Stimulated activated CD8-positive, alpha-beta memory T cell treated with anti-CD3 and anti-CD28 coated beads, Interleukin-15, amount 100 ng/mL, for 4 hours (primary cell): ENCODE results near the gene PBRM1.
"Not testable (repeated sequence)": the region's sequence is repeated elsewhere in the genome, so short reads cannot be mapped to it uniquely, and the experiment has no call there.

Experiments
- DNase-seq, 2 donors: peaks; one replicate each; pipeline ENCODE4 v3.0.0-alpha.2; 2020; ENCODE audit warnings: low read depth in 2 of 2

Gene PBRM1

DNA sequence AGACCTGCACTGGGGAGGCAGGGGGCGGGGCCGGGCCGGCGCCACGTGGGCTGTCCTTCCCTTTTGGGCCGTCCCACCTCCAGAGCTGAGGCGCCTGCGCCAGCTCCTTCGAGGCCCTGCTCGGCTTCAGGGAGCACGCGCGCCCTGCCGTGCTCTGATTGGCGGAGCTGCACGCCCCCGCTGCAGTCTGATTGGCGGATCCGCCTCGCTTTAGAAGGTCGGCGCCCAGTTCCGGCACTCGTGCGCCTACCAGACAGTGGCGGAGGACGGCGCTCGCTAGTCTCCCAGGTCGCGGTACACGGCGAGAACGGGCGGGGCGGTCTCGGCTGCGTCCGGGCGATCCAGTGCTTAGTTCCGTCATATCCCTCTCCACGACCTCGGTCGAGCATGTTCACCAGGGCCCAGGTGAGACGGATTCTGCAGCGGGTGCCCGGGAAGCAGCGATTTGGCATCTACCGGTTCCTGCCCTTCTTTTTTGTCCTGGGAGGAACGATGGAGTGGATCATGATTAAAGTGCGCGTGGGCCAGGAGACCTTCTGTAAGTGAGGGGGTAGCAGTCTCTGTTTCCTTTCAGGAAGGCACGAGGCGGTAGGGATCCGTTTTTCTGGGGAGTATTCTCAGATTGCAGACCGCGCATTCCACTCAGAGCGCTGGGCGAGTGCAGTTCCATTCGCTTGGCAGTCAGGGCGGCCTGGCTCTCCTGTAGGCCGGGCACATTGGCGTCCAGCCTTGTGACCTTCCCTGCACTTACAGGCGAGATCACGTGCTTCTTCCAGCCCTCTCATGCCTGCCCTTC lies 149.1 kb downstream of the PBRM1 start, which contains the start of gene UQCC5:
Gene UQCC5 (plus strand): TSS at position 237 of the 796 bp plus-strand sequence. CDS start 151 bp downstream, at position 388.
- peak; percentile 95 to 96 for DNase-seq

- DNase-seq: no peak
These were observed 149.7 kb downstream of the PBRM1 start for GRCh38 chr3:52536112-52536368.

GRCh38 chr3:52535411-52536111 lies 150.2 kb downstream of the PBRM1 start:
- DNase-seq: no peak

DNA sequence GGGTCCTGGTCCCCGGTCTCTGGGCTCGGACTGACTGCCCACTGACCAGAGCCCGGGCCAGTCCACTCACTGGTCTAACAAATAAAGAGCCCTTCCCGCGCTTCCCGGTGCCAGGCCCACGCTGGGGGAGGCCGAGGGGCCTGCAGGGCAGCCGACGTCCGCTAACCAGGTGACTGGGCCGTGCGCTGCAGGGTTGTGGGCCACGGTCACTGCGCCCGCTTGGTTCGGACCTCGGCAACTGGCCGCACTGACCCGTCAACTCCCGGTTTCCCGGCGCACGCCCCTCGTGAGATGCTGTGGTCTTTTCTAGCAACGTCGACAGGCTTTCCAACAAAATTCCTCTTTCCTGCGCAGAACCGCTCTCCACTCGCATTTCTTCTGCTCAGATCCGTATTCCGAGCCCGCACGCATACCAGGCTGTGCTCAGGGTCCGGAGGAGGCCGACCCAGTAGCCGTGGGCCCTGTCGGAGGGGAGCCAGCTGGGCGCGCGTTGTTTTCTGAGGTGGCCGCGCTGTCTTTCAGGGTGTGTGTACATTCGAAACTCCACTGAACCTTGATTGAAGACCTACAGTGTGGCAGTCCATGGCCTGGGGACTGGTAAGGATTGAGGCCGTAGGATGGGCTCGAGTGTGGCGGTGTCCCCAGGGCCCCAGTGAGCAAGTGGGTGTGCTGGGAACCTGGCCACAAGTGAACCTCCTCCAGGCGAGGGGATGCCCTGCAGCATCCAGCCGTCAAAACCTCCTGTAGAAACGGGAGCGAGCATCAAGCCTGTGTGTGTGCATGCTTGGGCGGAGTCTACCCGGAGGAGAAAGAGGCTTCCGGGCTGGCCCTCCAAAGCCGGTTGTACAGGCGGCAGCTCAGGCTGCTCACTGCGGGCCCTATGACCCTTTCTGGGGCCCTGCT lies 151.2 kb downstream of the PBRM1 start:
- no peak for DNase-seq

GRCh38 chr3:52533623-52534280 lies 152.0 kb downstream of the PBRM1 start, which contains the start of gene NT5DC2:
NT5DC2 (minus strand) TSS chr3:52533857; CDS start chr3:52533737, 120 bp downstream.
- DNase-seq: peak in 1 of 2 donors; percentile 51

DNA sequence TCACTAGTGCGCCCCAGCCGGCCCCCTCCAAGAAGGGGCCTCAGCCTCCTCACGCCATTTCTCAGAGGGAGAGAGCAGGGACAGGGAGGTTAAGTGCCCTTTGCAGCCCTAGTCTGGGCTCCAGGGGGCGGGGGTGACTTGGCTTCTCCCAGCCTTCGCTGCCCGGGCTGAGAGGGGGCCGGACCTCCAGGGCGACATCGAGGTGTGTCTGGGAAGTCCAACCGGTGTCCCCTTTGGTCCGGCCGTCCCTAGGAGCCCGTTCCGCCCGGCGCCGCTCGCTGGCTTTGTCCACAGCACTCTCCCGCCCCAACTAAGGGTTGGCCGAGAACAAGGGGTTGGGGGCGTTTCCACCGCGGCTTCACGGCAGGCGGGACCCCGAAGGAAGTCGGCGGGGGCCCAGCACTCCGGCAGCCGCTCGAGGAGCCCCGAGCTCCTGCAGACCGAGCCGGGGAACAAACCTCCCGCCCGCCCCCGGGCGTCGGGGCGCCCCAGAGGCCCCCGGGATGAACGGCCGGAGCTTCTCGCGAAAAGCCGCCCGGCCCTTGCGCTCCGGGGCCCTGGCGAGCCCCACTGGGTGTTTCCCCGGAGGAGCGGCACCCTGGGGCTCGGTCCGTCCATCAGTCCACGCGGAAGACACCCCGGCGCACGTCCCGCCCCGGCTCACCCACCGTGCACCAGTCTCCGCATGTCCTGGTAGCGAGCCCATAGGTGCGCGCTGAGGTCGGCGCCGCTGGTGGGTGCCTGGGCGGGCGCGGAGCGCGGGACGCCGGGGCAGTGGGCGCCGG lies 152.7 kb downstream of the PBRM1 start:
- no peak for DNase-seq

GRCh38 chr3:52532517-52532837 lies 153.2 kb downstream of the PBRM1 start:
- no peak for DNase-seq

- DNase-seq: no peak
These were observed 153.7 kb downstream of the PBRM1 start for GRCh38 chr3:52531860-52532516.

DNA sequence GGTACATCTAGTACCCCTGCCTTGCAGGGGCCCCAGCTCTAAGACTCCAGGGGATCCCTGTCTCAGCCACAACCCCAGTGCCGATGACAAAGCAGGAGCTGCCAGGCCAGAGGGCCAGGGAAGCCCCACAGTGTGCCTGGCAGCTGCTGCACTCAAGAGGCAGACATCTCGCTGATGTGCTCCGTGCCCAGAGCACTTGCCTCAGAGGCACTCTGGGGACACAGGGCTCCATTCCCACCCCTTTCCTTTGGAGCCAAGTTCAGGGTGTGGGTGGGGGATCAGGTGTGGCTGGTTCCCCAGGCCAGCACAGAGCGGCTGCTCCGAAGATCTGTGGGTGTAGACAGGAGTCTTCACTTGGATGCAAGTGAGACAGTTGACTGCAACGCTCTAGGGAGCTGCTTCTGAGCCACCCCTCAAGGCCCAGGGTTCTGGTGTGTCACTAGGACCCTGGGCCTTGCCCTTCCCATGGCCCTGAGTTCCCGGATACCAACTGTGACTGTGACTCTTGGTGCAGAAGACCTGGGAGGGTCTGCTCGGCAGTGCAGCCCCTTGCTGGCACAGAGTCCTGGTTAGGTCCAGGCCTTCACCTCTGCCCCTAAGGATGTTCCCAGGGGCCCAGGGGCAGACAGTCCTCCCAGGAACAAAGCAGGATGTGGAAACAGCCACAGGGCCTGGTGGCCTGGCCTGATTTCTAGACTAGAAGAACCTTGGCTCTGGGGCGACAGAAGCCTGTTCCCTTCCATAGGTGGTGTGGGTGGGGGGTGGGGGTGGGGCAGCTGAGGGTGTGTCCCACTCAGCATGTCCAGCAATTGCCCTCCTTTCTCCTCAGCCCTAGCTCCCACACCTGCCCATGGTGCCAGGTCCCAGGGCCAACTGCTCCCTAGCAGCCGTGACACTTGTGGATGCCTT lies 154.5 kb downstream of the PBRM1 start:
- no peak for DNase-seq

DNA sequence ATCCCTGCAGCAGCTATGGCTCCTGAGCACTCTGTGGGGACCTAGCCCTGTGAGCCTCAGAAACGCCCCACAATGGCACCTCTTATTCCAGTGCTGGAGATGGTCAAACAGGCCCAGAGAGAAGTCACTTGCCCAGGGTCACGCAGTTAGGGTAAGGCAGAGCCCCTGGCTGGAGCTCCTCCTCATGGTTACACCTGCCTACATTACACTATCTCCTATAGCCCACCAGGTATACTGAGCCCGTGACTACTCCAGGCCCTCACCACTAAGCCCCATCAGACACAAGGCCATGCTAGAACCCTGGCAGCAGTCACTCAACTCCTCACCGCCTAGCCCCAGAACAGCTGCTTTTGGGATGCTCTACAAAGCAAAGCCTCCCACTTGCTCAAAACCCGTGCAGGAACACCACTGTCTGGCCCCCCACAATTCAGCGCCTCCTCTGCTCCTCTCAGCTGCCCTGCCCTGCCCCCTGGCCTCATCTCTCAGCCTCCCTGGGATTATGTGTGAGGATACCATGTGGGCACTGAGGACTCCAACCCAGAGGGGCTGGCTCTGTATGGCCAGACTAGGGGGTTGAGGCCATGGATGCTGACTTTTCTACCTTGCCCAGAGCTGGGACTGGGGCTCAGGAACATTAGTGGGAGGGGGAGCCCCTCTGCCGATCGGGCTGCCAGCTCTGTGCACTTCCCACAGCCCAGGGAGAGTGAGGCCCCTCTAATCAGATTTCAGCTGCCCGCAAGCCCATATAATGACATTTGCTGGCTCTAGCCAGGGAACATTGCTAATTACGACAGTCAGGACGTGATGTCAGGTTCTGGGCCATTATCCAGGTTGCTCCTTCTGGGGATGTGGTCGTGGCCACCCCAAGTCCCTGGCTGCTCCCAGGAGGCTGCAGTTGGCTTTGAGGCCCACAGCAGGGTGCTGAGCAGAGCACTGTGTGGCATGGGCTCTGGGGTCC lies 156.1 kb downstream of the PBRM1 start:
- no peak for DNase-seq

DNA sequence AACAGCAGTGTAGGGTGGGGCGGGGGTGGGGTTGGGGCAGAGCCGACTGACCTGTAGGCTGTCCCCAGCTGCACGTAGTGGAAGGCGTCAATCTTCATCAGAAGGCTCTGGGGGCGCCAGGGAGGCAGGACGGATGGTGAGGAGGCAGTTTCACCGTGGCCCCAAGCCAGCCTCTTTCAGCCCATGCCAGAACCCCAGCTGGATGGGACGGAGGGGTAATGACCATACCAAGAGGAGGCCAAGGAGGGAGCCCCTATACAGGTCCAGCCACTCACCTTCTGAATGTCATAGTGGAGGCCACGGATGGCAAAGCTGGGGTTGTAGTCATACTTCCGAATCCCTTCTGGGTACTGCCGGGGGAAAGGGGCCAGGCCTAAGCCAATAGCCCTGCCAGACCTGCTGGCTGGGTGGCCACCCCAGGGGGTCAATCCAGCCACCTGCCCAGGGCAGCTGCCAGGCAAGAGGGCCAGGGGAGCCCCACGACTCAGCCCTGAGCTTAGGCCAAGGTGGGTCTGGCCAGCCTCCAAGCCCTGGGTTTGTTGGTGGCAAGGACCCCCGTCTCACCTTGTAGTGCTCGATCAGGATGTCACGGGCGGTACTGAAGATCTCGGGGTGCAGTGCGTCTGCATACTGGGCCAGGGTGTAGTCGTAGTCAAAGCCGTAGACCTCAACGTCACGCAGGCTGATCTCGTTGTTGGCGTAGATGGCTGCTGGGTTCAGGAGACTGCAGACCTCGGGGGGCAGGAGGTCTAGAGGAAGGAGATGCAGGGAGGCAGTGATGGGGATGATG lies 156.9 kb downstream of the PBRM1 start:
- DNase-seq: no peak

DNA sequence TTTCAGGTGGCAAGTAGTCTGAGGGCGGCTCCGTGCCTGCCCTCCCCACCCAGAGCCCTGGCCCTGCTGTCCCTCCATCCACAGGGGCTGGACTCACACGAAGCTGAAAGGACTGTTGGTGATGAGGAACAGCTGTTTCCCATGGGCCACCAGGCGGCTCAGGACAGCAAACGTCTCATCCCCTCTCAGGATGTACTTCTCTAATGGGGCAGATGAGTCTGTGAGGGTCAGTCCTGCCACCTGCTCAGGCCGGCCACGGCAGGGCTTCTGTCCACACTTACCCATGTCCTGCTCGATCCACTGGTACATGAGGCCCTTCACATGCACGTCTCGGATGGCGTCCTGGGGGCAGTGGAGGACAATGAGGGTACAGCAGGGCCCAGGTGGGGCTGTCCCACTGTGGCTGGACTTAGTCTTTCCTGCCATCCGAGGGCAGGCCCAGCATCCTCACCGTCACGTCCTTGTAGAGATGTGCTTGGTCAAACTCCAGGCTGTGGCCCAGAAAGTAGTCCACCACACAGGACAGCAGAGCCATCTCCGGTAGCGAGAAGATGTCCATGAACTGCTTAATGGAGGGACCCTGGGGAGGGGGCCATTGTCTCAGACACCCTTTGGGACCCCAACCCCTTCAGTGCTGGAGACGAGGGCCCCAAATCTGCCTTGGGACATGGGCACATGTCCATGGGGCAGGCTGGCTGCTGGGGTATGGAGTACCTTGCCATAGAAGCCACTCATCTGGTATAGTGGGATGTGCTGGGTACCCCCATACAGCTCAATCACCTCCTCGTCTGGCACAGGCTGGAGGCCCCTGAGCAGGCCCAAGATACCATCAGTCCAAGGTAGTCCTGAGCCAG lies 157.8 kb downstream of the PBRM1 start:
- no peak for DNase-seq

DNA sequence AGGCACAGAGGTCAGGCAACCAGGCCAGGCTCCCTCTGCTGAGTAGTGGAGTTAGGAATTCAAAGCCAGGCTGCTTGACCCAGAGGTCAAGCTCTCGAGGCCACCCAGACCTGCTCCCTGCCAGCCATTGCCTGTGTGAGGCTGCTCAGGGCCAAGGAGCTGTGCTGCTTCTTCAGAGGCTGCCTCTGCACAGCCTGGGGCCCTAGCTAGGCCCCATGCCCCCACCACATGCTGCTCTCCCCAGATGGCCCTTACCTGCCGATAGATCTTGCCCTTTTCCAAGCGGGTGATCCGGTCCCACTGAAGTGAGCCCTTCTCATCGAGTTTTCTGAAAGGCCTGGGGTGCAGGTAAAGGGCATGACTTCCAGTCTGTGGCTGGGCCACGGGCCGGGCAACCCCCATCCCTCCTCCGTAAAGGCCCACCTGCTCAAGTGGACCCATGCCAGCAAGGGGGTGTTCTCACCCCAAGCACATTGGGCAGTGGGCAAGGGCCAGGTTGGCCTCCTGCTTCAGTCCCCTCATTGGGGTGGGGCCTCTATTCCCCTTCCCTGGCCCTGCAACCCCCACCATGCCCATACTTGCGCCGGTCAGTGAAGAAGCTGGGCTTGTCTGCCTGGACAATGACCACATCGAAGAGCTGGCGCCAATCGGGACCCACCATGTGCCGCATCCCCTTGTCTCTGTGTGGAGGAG lies 158.5 kb downstream of the PBRM1 start:
- no peak for DNase-seq

DNA sequence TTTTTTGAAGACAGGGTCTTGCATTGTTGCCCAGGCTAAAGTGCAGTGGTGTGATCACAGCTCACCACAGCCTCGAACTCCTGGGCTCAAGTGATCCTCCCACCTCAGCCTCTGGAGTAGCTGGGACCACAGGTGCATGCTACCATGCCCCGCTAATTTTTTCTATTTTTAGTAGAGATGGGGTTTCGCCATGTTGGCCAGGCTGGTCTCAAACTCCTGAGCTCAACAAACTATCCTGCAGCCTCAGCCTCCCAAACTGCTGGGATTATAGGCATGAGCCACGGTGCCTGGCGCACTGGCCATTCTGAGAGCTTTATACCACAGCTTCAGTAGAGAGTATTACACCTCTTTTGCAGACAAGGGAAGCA lies 159.1 kb downstream of the PBRM1 start:
- not testable (repeated sequence) for DNase-seq

- no peak for DNase-seq
These were observed 159.8 kb downstream of the PBRM1 start for GRCh38 chr3:52525680-52526561.
